ENCODE results near the gene ZNF747. TPM values are rescaled to one million over a fixed set of nuclear protein-coding genes. Genes with fewer than 3 reads are reported as not detected.
A peak's percentile ranks its signal among the peaks of the same experiment; 100 is the strongest.

The ZNF747 gene
- total RNA-seq, 6 experiments from 2014 or later = 5.3 to 9.7 (median 6.4) TPM

- TF ChIP-seq, protein P1, sequence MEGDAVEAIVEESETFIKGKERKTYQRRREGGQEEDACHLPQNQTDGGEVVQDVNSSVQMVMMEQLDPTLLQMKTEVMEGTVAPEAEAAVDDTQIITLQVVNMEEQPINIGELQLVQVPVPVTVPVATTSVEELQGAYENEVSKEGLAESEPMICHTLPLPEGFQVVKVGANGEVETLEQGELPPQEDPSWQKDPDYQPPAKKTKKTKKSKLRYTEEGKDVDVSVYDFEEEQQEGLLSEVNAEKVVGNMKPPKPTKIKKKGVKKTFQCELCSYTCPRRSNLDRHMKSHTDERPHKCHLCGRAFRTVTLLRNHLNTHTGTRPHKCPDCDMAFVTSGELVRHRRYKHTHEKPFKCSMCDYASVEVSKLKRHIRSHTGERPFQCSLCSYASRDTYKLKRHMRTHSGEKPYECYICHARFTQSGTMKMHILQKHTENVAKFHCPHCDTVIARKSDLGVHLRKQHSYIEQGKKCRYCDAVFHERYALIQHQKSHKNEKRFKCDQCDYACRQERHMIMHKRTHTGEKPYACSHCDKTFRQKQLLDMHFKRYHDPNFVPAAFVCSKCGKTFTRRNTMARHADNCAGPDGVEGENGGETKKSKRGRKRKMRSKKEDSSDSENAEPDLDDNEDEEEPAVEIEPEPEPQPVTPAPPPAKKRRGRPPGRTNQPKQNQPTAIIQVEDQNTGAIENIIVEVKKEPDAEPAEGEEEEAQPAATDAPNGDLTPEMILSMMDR (IDR thresholded peaks at IDR 0.05) = no peak
- TF ChIP-seq POLR2A (IDR thresholded peaks at IDR 0.05) = no peak
- DNase-seq (no peak), ATAC-seq (no peak)
- 71% methylated on average over 9 of the region's 12 CpGs for WGBS (ENCODE audit: insufficient coverage, low coverage, low lambda C conversion rate, missing lambda C conversion rate)
- Histone ChIP-seq H3K9me3 (no peaks in the 10 kb centered on the region), H3K27ac (no peak overlapping the region), H3K4me1 (peaks cover 0 to 12% (median 0%) of the 10 kb centered on the region in 4 donors), H3K36me3 (peaks cover 0 to 7% (median 0%) of the 10 kb centered on the region in 4 donors), H3K4me3 (no peak overlapping the region), H3K27me3 (no peaks in the 10 kb centered on the region)
- intact Hi-C loops (cut with DNase I) = no loop called here
Measured at GRCh38 chr16:30494709-30495108, 39.9 kb downstream of the ZNF747 start.

DNA sequence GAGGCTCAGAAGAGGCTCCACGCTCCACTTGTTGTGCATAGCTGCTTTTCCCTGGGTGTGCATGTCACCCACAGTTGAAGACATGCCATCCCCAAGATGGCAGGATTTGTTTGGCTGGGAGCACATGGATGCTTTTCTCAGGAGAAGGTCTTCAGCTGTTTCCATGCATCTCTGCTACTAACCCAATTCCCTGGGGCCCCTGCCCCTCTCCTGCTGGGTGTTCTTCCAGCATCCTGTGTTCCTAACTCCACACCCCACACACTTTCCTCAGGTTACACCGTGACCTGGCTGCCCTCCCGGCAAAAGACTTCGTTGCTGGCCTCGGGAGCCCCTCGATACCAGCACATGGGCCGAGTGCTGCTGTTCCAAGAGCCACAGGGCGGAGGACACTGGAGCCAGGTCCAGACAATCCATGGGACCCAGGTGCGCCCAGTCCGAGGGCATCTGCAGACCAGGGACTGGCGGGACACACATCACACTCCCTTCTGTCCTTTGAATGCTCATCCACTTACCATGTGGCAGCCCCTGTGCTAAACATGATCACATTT is 40.6 kb downstream of the ZNF747 start:
- Histone ChIP-seq H3K9me3 (no peaks in the 10 kb centered on the region), H3K27me3 (no peaks in the 10 kb centered on the region), H3K36me3 (peaks cover 0 to 7% (median 0%) of the 10 kb centered on the region in 4 donors), H3K4me1 (peaks cover 0 to 19% (median 2%) of the 10 kb centered on the region in 4 donors), H3K27ac (no peak overlapping the region), H3K4me3 (no peak overlapping the region)
- intact Hi-C loops (cut with DNase I) = no loop called here
- DNase-seq (no peak), ATAC-seq (no peak)
- 77% methylated on average over 6 of the region's 11 CpGs for WGBS (ENCODE audit: insufficient coverage, low coverage, low lambda C conversion rate, missing lambda C conversion rate)
- TF ChIP-seq POLR2A (IDR thresholded peaks at IDR 0.05) = no peak
- TF ChIP-seq, protein P1 (IDR thresholded peaks at IDR 0.05) = no peak

DNA sequence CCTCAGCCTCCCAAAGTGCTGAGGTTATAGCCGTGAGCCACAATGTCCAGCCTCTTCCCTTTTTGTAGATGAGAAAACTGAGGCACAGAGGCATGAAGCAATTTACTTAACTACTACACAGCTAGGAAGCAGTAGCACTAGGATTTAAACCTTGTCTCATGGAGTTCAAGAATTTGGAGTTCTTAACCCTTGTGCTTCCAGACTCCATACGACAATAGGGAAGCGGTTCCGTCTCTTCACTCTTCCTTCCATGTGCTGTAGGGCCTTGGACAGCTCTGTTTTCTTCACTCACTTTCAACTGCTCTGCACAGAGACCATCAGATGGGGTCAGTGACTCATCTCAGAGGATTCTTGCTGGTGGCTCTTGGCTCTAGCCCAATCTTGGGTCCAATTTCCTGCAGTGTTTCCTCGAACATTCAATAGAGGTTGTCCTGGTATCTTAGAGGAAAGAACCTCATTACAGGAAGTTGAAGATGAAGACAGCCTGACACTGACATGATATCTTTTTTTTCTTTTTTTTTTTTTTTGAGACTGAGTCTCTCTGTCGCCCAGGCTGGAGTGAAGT is 42.8 kb downstream of the ZNF747 start:
- peaks cover 0 to 20% (median 5%) of the 10 kb centered on the region in 4 donors for H3K4me1 ChIP-seq
- peaks cover 0 to 7% (median 0%) of the 10 kb centered on the region in 4 donors for H3K36me3 ChIP-seq
- no peak overlapping the region for H3K27ac ChIP-seq
- H3K27me3 ChIP-seq = no peaks in the 10 kb centered on the region
- no peak overlapping the region for H3K4me3 ChIP-seq
- ATAC-seq (peak; percentile 46 to 80 (median 58)), DNase-seq (peak in 2 of 3 donors; percentile 48 to 54)
- TF ChIP-seq, protein P1 (IDR thresholded peaks at IDR 0.05) = no peak
- no peak for TF ChIP-seq POLR2A (IDR thresholded peaks at IDR 0.05)
- intact Hi-C loops (cut with DNase I) = no loop called here
- WGBS (ENCODE audit: insufficient coverage, low coverage, low lambda C conversion rate, missing lambda C conversion rate) = 51% methylated on average over 6 of the region's 6 CpGs
- no peaks in the 10 kb centered on the region for H3K9me3 ChIP-seq

DNA sequence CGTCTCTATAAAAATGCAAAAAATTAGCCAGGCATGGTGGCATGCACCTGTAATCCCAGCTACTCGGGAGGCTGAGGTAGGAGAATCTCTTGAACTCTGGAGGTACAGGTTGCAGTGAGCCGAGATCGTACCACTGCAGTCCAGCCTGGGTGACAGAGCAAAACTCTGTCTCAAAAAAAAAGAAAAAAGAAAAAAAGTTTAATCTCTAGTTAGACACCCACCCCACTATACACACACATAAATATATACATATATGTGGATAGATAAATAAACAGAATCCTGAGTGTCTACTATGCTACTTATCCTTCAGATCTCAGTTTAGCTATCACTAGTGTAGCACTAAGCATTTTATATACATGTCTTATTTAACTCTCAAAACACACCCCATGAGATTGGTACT is 43.4 kb downstream of the ZNF747 start:
- no peak for ATAC-seq
- intact Hi-C loops (cut with DNase I) = no loop called here

More for the DNA sequence above, 43.4 kb downstream of the ZNF747 start:
- Histone ChIP-seq H3K27ac (no peak overlapping the region), H3K4me3 (no peak overlapping the region), H3K36me3 (peaks cover 0 to 7% (median 0%) of the 10 kb centered on the region in 4 donors), H3K27me3 (no peaks in the 10 kb centered on the region), H3K9me3 (no peaks in the 10 kb centered on the region), H3K4me1 (peaks cover 0 to 20% (median 5%) of the 10 kb centered on the region in 4 donors)
- WGBS (ENCODE audit: insufficient coverage, low coverage, low lambda C conversion rate, missing lambda C conversion rate) = 89% methylated on average over 4 of the region's 4 CpGs
- TF ChIP-seq POLR2A (IDR thresholded peaks at IDR 0.05) = no peak
- TF ChIP-seq, protein P1 (IDR thresholded peaks at IDR 0.05) = no peak
- DNase-seq = no peak
